Left lung (tissue), 10 donors: ENCODE data around the gene BMERB1. TPM values are rescaled to one million over a fixed set of nuclear protein-coding genes. Genes with fewer than 3 reads are reported as not detected.
A peak's percentile ranks its signal among the peaks of the same experiment; 100 is the strongest.
"Not testable (repeated sequence)": the region's sequence is repeated elsewhere in the genome, so short reads cannot be mapped to it uniquely, and the experiment has no call there.

Experiments used
- ATAC-seq: fragments of 200-7000 bp; cut with Tn5 transposase; one replicate; pipeline ENCODE4 v1.9.1; 2020; ENCODE audit warnings: moderate library complexity
- DNase-seq, 4 donors: peaks; one replicate each; pipeline ENCODE4 v3.0.0-alpha.2; 2013 to 2020
- H3K27ac ChIP-seq, 2 donors: fragments of 200-600 bp; sonication (generic) in 1 of 2; one replicate each; pipeline versions ENCODE4 v1.5.0 to v1.8.0; 2020 to 2021
- H3K27me3 ChIP-seq, 2 donors: fragments of 200-600 bp; sonication (generic) in 1 of 2; one replicate each; pipeline versions ENCODE4 v1.5.0 to v1.8.0; 2020 to 2021
- H3K36me3 ChIP-seq, 2 donors: fragments of 200-600 bp; sonication (generic) in 1 of 2; one replicate each; pipeline versions ENCODE4 v1.5.0 to v1.8.0; 2020 to 2021
- H3K4me1 ChIP-seq, 2 donors: fragments of 200-600 bp; one replicate each; pipeline ENCODE4 v1.8.0; 2021
- H3K4me3 ChIP-seq, 2 donors: fragments of 200-600 bp; sonication (generic) in 1 of 2; one replicate each; pipeline versions ENCODE4 v1.5.0 to v1.8.0; 2020 to 2021; ENCODE audit warnings: mild to moderate bottlenecking in 1 of 2
- H3K9me3 ChIP-seq, 2 donors: fragments of 200-600 bp; sonication (generic) in 1 of 2; one replicate each; pipeline versions ENCODE4 v1.5.0 to v1.8.0; 2020 to 2021
- CTCF ChIP-seq, 2 donors: fragments of 200-600 bp; sonication (generic) in 1 of 2; IDR thresholded peaks; one replicate each; pipeline versions ENCODE4 v1.5.0 to v1.8.0; 2021; ENCODE audit warnings: antibody characterized with exemption in 2 of 2
- intact Hi-C, 2 donors: fragments of 100-400 bp; cut with DNase I; formaldehyde crosslinking; loops; one replicate each; pipeline versions ENCODE4 v1.11.2 to v1.14.2; 2022
- polyA plus RNA-seq, 6 donors: library from polyadenylated mRNA; unstranded; fragments of 120-200 nt; gene quantifications; one replicate each; pipeline ENCODE4 v1.2.1, GENCODE V29; 2013; ENCODE audit not compliant: insufficient read length in 6 of 6
- total RNA-seq, 2 donors: library from RNA; stranded (reverse); fragmentation: NEBNext Ultra II Directional; extraction: Animal tissue kit (Norgen Biotek cat#: 25700); gene quantifications; one replicate each; pipeline ENCODE4 v1.2.1, GENCODE V29; 2021
- donor health status: DM: no; HTN: yes; CAD: no.
- donor health status: DM: no; HTN: no; CAD: no.

BMERB1 gene
- total and polyA plus RNA-seq, 8 donors, result 12.0 to 45.8 (median 38.4) TPM

GRCh38 chr16:15605839-15606517, 171.6 kb downstream of the BMERB1 start:
- Histone ChIP-seq H3K4me1 (peaks cover 0 to 16% of the 10 kb centered on the region in 2 donors), H3K27ac (no peak overlapping the region), H3K27me3 (no peaks in the 10 kb centered on the region), H3K9me3 (no peaks in the 10 kb centered on the region), H3K36me3 (peaks cover 0 to 98% of the 10 kb centered on the region in 2 donors), H3K4me3 (no peak overlapping the region)
- intact Hi-C loops, result no loop called here
- no peak for TF ChIP-seq CTCF (IDR thresholded peaks at IDR 0.05)
- DNase-seq (no peak), ATAC-seq (no peak)

GRCh38 chr16:15606518-15607220, 172.3 kb downstream of the BMERB1 start:
- ATAC-seq (no peak), DNase-seq (no peak)
- no peaks in the 10 kb centered on the region for H3K9me3 ChIP-seq
- peak overlapping the region in 1 of 2 donors; percentile 57 for H3K27ac ChIP-seq
- peaks cover 0 to 98% of the 10 kb centered on the region in 2 donors for H3K36me3 ChIP-seq
- intact Hi-C loops, result no loop called here
- H3K4me1 ChIP-seq, result peaks cover 0 to 16% of the 10 kb centered on the region in 2 donors
- no peak for TF ChIP-seq CTCF (IDR thresholded peaks at IDR 0.05)
- H3K4me3 ChIP-seq, result no peak overlapping the region
- H3K27me3 ChIP-seq, result no peaks in the 10 kb centered on the region

- Histone ChIP-seq H3K27ac (peak overlapping the region in 1 of 2 donors; percentile 57), H3K36me3 (peaks cover 0 to 99% of the 10 kb centered on the region in 2 donors), H3K4me1 (peaks cover 0 to 16% of the 10 kb centered on the region in 2 donors)
- DNase-seq, ATAC-seq, H3K9me3 ChIP-seq, H3K27me3 ChIP-seq, H3K4me3 ChIP-seq, intact Hi-C loops: not testable (repeated sequence)
Observed at GRCh38 chr16:15607221-15607699, 172.9 kb downstream of the BMERB1 start.

GRCh38 chr16:15607700-15608396, 173.5 kb downstream of the BMERB1 start:
- intact Hi-C loops, result no loop called here
- Histone ChIP-seq H3K9me3 (no peaks in the 10 kb centered on the region), H3K4me3 (no peak overlapping the region), H3K4me1 (peaks cover 0 to 16% of the 10 kb centered on the region in 2 donors), H3K36me3 (peaks cover 0 to 100% of the 10 kb centered on the region in 2 donors), H3K27me3 (no peaks in the 10 kb centered on the region), H3K27ac (peak overlapping the region in 1 of 2 donors; percentile 57)
- DNase-seq (peak in 2 of 4 donors; percentile 39 to 67), ATAC-seq (peak; percentile 80)
- TF ChIP-seq CTCF (IDR thresholded peaks at IDR 0.05), result no peak

- Histone ChIP-seq H3K4me1 (peaks cover 0 to 16% of the 10 kb centered on the region in 2 donors), H3K9me3 (no peaks in the 10 kb centered on the region), H3K27ac (peak overlapping the region in 1 of 2 donors; percentile 57), H3K4me3 (no peak overlapping the region), H3K36me3 (peaks cover 0 to 100% of the 10 kb centered on the region in 2 donors), H3K27me3 (no peaks in the 10 kb centered on the region)
- no peak for ATAC-seq
- DNase-seq, result peak in 1 of 4 donors; percentile 20
- intact Hi-C loops, result no loop called here
- no peak for TF ChIP-seq CTCF (IDR thresholded peaks at IDR 0.05)
Observed at GRCh38 chr16:15608398-15609285, 174.3 kb downstream of the BMERB1 start.
